Thoracic aorta (tissue), 2 donors: ENCODE data around the gene CHCHD6. TPM values are rescaled to one million over a fixed set of nuclear protein-coding genes. Genes with fewer than 3 reads are reported as not detected.

ENCODE experiments used
- ATAC-seq: fragments of 150-250 bp; one replicate; pipeline ENCODE4 v1.8.0; 2017; ENCODE audit warnings: low read depth; ENCODE audit not compliant: insufficient number of reproducible peaks, low FRiP score
- DNase-seq: peaks from one replicate; pipeline ENCODE4 v3.0.0-alpha.2; 2020; ENCODE audit warnings: low spot score
- H3K27ac ChIP-seq, 2 donors: fragments of 200-600 bp; sonication (generic); 1 replicate in 1 of 2; 2 replicates in 1 of 2; pipeline ENCODE4 v1.5.1; 2016; ENCODE audit warnings: mild to moderate bottlenecking in 2 of 2, moderate library complexity in 2 of 2
- H3K27me3 ChIP-seq: fragments of 200-600 bp; sonication (generic); replicated peaks from 2 replicates; pipeline ENCODE4 v1.6.0; 2016; ENCODE audit warnings: mild to moderate bottlenecking; ENCODE audit not compliant: insufficient read depth
- H3K36me3 ChIP-seq: fragments of 200-600 bp; sonication (generic); one replicate; pipeline ENCODE4 v1.5.1; 2016
- H3K4me1 ChIP-seq, 2 donors: fragments of 200-600 bp; sonication (generic); 1 replicate in 1 of 2; 2 replicates in 1 of 2; pipeline versions ENCODE4 v1.5.1 to v1.6.0; 2016; ENCODE audit warnings: low read depth in 2 of 2, mild to moderate bottlenecking in 1 of 2; ENCODE audit not compliant: control insufficient read depth in 1 of 2
- H3K4me3 ChIP-seq: fragments of 200-600 bp; sonication (generic); 2 replicates; pipeline ENCODE4 v1.5.1; 2016; ENCODE audit warnings: mild to moderate bottlenecking
- H3K9me3 ChIP-seq: fragments of 200-600 bp; sonication (generic); 2 replicates; pipeline ENCODE4 v1.5.1; 2016
- CTCF ChIP-seq: fragments of 200-600 bp; sonication (generic); IDR thresholded peaks from one replicate; pipeline ENCODE4 v1.5.1; 2019; ENCODE audit warnings: antibody characterized with exemption
- total RNA-seq, 2 donors: library from RNA; depleted of rRNA; stranded (reverse); fragments of >200 nt; gene quantifications; one replicate each; pipeline versions ENCODE4 v1.1.0 to v1.2.3, GENCODE V29; 2016

Gene CHCHD6
- total RNA-seq, 2 donors from 2014 or later: 12.5 to 17.1 TPM

GRCh38 chr3:126955004-126955790 lies 251.2 kb downstream of the CHCHD6 start:
- H3K4me3 ChIP-seq: no peak overlapping the region
- H3K27me3 ChIP-seq: no peaks in the 10 kb centered on the region
- no peaks in the 10 kb centered on the region for H3K36me3 ChIP-seq
- ATAC-seq (no peak), DNase-seq (no peak)
- H3K9me3 ChIP-seq: no peaks in the 10 kb centered on the region
- peaks cover 0 to 2% of the 10 kb centered on the region in 2 donors for H3K4me1 ChIP-seq
- H3K27ac ChIP-seq: no peak overlapping the region
- TF ChIP-seq CTCF: no peak

GRCh38 chr3:126956361-126956760 lies 252.3 kb downstream of the CHCHD6 start:
- ATAC-seq (no peak), DNase-seq (no peak)
- Histone ChIP-seq H3K27ac (no peak overlapping the region), H3K27me3 (no peaks in the 10 kb centered on the region), H3K4me3 (no peak overlapping the region), H3K4me1 (peaks cover 5 to 14% of the 10 kb centered on the region in 2 donors), H3K9me3 (no peaks in the 10 kb centered on the region), H3K36me3 (no peaks in the 10 kb centered on the region)
- no peak for TF ChIP-seq CTCF

GRCh38 chr3:126956866-126957650 lies 253.0 kb downstream of the CHCHD6 start:
- Histone ChIP-seq H3K27ac (no peak overlapping the region), H3K4me3 (no peak overlapping the region), H3K4me1 (peaks cover 12 to 21% of the 10 kb centered on the region in 2 donors), H3K27me3 (no peaks in the 10 kb centered on the region), H3K9me3 (no peaks in the 10 kb centered on the region), H3K36me3 (no peaks in the 10 kb centered on the region)
- ATAC-seq: no peak
- TF ChIP-seq CTCF: no peak
- no peak for DNase-seq

- H3K27me3 ChIP-seq: no peaks in the 10 kb centered on the region
- no peak overlapping the region for H3K4me3 ChIP-seq
- peaks cover 16 to 28% of the 10 kb centered on the region in 2 donors for H3K4me1 ChIP-seq
- DNase-seq (no peak), ATAC-seq (no peak)
- H3K27ac ChIP-seq: no peak overlapping the region
- no peaks in the 10 kb centered on the region for H3K9me3 ChIP-seq
- H3K36me3 ChIP-seq: no peaks in the 10 kb centered on the region
- TF ChIP-seq CTCF: no peak
Observed at GRCh38 chr3:126957776-126958637, 254.0 kb downstream of the CHCHD6 start.
